SKM-1 treated with dmso at 0.1 percent for 144 hours (cell line): ENCODE measurements around the gene RHOA.
"Not testable (repeated sequence)": the region's sequence is repeated elsewhere in the genome, so short reads cannot be mapped to it uniquely, and the experiment has no call there.

ENCODE experiments used
- DNase-seq: peaks from one replicate; lab custom pipeline; 2025; ENCODE audit not compliant: unreplicated experiment; lab: John Stamatoyannopoulos, UW

The RHOA gene

DNA sequence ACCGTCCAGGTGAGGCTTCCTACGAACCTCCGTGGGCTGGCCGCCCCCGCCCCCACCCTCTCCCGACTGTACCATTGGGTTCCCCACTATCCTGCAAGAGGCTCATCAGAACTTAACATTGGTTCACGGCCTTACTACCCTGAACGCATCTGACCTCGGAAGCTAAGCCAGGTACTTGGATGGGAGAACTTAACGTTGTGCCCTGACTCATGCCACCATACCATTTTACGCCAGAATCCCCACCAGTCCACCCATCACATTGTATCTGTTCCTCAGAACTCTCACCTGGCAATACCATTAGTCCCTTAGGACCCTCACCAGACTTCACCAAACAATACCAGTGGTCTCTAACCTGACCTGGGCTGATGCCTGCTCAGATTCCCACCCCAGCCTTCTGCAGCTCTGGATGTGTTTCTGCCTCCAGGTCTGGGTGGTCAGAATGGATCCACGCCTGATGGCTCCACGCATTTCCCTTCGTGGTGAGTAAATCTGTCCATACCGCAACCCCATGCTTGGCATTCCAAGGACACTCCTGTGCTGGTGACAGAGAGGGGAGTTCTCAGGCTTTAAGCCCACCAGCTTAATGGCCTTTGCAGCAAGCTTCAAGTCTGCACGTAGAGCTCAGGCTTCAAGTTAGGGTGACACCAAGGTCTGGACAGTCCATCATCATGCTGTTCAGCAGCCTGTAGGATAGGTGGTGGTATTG lies 1.0 kb upstream of the RHOA start:
- no peak for DNase-seq

DNA sequence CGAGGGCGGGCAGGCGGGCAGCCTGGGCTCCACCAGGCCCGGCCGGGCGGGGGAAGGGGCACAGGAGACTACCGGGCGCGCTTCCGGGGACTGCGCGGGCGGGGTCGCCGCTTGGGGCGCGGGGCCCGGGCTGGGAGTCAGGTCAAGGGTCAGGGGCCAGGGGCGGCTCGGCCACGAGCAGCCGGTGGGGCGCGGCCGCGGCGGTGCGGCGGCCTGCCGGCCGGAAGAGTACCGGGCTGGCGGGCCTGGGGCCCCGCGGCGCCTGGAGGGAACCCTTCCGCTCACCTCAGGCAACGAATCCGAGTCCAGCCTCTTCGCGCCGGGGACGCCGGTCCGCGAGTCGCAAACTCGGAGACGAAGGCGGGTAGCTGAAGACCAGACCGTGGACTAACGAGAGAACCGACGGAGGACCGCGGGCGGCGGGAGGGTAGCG lies 225 bp downstream of the RHOA start:
- DNase-seq, result peak; percentile 71

DNA sequence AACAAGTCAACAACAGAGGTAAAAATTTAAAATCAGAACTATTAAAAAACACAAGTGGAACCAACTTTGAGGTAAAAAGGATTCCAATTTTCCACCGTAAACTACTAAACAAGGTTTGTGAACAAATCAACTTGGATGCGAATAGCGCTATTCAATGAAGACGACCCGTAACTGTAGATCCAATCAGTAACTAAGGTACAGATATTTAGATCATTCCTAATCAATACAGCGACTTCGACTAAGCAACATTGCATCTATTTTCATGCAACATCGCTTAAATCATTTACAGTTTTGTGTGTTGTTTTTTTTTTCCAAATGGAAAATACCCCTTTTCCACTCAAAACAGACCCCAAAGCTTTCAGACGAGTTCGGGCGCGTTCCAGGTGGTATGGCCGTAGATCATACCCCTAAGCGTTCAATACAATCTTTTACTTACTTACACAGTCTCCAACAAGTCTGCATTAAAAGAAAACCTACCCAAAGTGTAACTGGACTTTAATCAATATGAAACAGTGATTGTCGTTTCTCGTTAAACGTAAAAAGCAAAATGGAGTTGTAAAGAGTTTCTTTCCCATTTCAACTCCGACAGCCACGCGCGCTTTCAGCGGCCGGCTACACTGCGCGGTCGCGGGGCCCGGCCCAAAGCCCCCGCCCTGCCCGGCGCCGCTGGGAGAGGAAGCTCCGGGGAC lies 786 bp downstream of the RHOA start:
- DNase-seq, result no peak

- DNase-seq, result no peak
These were observed 1.5 kb downstream of the RHOA start for GRCh38 chr3:49410066-49410845.

DNA sequence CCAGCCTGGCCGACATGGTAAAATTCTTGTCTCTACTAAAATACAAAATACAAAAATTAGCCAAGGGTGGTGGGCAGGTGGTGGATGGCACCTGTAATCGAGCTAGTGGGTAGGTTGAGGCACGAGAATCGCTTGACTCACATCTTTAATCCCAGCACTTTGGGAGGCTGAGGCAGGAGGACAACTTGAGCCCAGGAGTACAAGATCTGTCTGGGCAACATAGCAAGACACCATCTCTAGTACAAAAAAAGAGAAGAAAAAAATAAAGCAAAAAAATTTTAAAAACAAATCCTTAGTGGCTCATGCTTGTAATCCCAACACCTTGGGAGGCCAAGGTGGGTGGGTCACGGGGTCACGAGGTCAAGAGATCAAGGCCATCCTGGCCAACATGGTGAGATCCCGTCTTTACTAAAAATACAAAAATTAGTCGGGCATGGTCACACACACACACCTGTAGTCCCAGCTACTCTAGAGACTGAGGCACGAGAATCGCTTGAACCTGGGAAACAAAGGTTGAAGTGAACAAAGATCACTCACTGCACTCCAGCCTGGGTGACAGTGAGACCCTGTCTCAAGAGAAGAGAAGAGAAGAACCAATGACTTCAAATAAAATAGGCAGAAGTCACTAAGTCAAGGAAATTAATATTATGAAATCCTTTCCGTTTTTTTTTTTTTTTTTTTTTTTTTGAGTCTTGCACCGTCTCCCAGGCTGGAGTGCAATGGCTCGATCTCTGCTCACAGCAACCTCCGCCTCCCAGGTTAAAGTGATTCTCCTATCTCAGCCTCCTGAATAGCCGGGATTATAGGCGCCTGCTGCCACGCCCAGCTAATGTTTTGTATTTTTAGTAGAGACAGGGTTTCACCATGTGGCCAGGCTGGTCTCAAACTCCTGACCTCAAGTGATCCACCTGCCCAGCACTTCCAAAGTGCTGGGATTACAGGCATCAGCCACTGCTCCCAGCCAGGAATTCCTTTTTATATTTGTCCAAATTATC lies 4.9 kb downstream of the RHOA start:
- no peak for DNase-seq

DNA sequence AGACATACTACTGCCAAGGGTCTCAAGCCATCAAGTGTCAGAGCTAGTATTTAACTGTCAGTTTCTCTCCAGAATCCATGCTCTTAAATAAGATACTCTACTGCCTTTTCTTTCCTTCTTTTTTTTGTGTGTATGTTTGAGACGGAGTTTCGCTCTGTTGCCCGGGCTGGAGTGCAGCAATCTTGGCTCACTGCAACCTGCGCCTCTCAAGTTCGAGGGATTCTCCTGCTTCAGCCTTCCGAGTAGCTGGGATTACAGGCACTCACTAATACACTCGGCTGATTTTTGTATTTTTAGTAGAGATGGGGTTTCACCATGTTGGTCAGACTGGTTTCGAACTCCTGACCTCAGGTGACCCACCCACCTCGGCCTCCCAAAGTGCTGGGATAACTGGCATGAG lies 6.2 kb downstream of the RHOA start:
- not testable (repeated sequence) for DNase-seq

GRCh38 chr3:49403891-49404290 lies 7.9 kb downstream of the RHOA start:
- no peak for DNase-seq

GRCh38 chr3:49401766-49402165 lies 10.0 kb downstream of the RHOA start:
- DNase-seq, result no peak

DNA sequence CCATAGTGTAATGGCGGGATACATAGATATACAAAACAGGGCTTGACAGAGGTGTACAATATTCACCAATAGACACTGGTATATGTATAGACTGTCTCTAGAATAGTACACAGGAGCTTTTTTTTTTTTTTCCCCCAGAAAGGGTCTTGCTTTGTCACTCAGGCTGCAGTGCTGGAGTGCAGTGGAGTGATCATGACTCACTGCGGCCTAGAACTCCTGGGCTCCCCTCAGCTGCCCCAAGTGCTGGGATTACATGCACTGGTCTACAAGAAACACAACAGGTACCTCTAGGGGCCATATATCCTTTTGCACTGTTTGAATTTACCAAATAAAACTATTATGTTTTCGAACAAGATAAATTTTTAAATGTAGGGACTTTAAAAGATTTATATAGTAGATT lies 12.3 kb downstream of the RHOA start:
- DNase-seq, result no peak

- DNase-seq, result no peak
These were observed 14.3 kb downstream of the RHOA start for GRCh38 chr3:49397470-49397869.

DNA sequence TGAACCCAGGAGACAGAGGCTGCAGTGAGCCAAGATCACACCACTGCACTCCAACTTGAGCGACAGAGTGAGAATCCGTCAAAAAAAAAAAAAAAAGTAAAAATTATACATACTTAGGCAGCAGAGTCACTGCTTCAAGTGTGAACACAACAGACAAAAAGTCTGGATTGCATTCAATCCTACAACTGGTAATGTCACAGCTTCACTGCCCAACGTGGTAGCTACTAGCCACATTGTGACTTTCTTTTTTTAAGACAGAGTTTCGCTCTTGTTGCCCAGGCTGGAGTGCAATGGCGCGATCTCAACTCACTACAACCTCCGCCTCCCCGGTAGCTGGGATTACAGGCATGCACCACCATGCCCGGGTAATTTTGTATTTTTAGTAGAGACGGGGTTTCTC lies 20.5 kb downstream of the RHOA start:
- not testable (repeated sequence) for DNase-seq

DNA sequence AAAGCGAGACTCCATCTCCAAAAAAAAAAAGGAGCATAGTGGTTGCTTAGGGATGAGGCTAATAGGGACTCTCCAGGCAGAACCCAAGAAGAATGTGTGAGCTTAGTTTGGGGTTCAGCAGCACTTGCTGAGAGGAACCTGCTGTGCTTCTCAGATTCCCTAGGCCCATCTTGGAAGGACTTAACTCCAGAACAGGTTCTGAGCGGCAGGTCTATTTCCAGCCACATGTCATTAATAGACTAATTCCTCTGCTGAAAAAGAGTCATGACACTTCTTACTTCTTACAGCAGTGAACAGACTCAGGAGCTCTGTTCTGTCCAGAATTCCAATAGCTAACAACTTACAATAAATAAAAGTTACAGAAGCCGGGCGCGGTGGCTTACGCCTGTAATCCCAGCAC lies 22.5 kb downstream of the RHOA start:
- DNase-seq, result no peak

GRCh38 chr3:49388289-49388820 lies 23.4 kb downstream of the RHOA start:
- DNase-seq, result no peak

- DNase-seq, result no peak
These were observed 24.1 kb downstream of the RHOA start for GRCh38 chr3:49387721-49388120.

GRCh38 chr3:49386056-49386756 lies 25.6 kb downstream of the RHOA start:
- DNase-seq, result peak; percentile 81

DNA sequence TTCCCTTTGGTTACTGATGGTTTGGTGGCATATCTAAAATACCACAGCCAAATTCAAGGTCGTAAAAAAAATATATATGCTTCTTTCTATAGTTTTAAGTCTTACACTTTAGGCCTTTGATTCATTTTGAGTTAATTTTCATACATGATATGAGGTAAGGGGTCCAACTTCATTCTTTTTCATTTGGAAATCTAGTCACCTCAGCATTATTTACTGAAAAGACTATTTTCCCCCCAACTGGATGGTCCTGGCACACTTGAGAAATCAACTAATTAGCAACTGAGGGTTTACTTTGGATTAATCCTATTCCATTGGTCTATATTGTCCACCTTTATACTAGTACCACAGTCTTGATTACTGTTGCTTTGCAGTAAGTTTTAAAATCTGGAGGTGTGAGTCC lies 26.2 kb downstream of the RHOA start:
- DNase-seq, result no peak

- no peak for DNase-seq
These were observed 28.4 kb downstream of the RHOA start for GRCh38 chr3:49383387-49383786.

DNA sequence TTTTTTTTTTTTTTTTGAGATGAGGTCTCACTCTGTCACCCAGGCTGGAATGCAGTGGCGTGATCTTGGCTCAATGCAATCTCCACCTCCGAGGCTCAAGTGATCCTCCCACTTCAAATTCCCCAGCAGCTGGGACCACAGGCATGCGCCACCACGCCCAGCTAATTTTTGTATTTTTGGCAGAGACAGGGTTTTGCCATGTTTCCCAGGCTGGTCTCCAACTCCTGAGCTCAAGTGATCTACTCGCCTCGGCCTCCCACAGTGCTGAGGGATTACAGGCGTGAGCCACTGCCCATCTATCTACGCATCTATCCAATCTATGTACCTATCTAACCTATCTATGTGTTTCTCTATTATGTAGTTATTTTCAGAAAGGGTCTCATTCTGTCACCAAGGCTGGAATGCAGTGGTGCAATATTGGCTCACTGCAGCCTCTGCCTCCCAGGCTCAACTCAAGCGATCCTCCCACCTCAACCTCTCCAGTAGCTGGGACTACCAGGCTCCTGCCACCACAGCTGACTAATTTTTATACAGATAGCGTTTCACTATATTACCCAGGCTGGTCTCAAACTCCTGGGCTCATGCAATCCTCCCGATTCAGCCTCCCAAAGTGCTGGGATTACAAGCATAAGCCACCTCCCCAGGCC lies 33.4 kb downstream of the RHOA start:
- no peak for DNase-seq

GRCh38 chr3:49377483-49377882 lies 34.3 kb downstream of the RHOA start:
- DNase-seq, result peak; percentile 41
